ENCODE data around the gene DCXR.
A peak's percentile ranks its signal among the peaks of the same experiment; 100 is the strongest.
"Not testable (repeated sequence)": the region's sequence is repeated elsewhere in the genome, so short reads cannot be mapped to it uniquely, and the experiment has no call there.

Gene DCXR

GRCh38 chr17:82054351-82055022 lies 17.0 kb upstream of the DCXR start:
- no peak for DNase-seq

GRCh38 chr17:82053556-82054263 lies 16.2 kb upstream of the DCXR start:
- DNase-seq = no peak

- no peak for DNase-seq
Measured at GRCh38 chr17:82053130-82053529, 15.6 kb upstream of the DCXR start.

GRCh38 chr17:82052638-82053059 lies 15.2 kb upstream of the DCXR start:
- no peak for DNase-seq

GRCh38 chr17:82051776-82052637 lies 14.5 kb upstream of the DCXR start, which contains the start of the genes GPS1 and RFNG:
Gene GPS1 (plus strand): TSS chr17:82051898. CDS start chr17:82051932, 34 bp downstream.
Gene RFNG (minus strand): TSS chr17:82051811. CDS start chr17:82051766, 45 bp downstream.
- DNase-seq = peak in 1 of 2 experiments; percentile 68

GRCh38 chr17:82050761-82051641 lies 13.5 kb upstream of the DCXR start:
- DNase-seq = no peak

- DNase-seq = no peak
Measured at GRCh38 chr17:82050152-82050760, 12.8 kb upstream of the DCXR start.

- no peak for DNase-seq
Measured at GRCh38 chr17:82049521-82049971, 12.0 kb upstream of the DCXR start.

GRCh38 chr17:82049106-82049505 lies 11.6 kb upstream of the DCXR start:
- no peak for DNase-seq

GRCh38 chr17:82048571-82048971 lies 11.1 kb upstream of the DCXR start:
- no peak for DNase-seq

GRCh38 chr17:82047914-82048570 lies 10.5 kb upstream of the DCXR start:
- no peak for DNase-seq

- no peak for DNase-seq
Measured at GRCh38 chr17:82047379-82047778, 9.9 kb upstream of the DCXR start.

GRCh38 chr17:82046903-82047302 lies 9.4 kb upstream of the DCXR start:
- DNase-seq = no peak

- no peak for DNase-seq
Measured at GRCh38 chr17:82045936-82046484, 8.5 kb upstream of the DCXR start.

- no peak for DNase-seq
Measured at GRCh38 chr17:82043507-82043906, 6.0 kb upstream of the DCXR start.

GRCh38 chr17:82042649-82043048 lies 5.2 kb upstream of the DCXR start:
- DNase-seq = no peak

- DNase-seq = no peak
Measured at GRCh38 chr17:82041144-82041814, 3.8 kb upstream of the DCXR start.

GRCh38 chr17:82039695-82040299 lies 2.3 kb upstream of the DCXR start:
- DNase-seq = no peak

- DNase-seq = not testable (repeated sequence)
Measured at GRCh38 chr17:82038796-82039409, 1.4 kb upstream of the DCXR start.

GRCh38 chr17:82037889-82038195 lies 345 bp upstream of the DCXR start:
- no peak for DNase-seq
